DND-41 (cell line): ENCODE results near the gene MRFAP1.

Experiments used
- CTCF ChIP-seq: IDR thresholded peaks from 2 replicates; pipeline ENCODE4 v1.5.1; 2012; ENCODE audit warnings: borderline replicate concordance, low read length, moderate library complexity, mild to moderate bottlenecking; ENCODE audit not compliant: poor library complexity, severe bottlenecking; ENCODE audit errors: extremely low read depth
- EZH2 ChIP-seq: IDR thresholded peaks from 3 replicates; pipeline ENCODE4 v1.6.1; 2012; ENCODE audit warnings: borderline replicate concordance, low read depth, mild to moderate bottlenecking, moderate library complexity, low read length, inconsistent platforms; ENCODE audit not compliant: severe bottlenecking

GRCh38 chr4:6626066-6626465 is 14.4 kb upstream of the MRFAP1 start:
- no peak for TF ChIP-seq CTCF
- no peak for TF ChIP-seq EZH2
